Activated T-cell treated with anti-CD3 and anti-CD28 coated beads for 4 hours (primary cell): ENCODE measurements around the gene DCST2.

ENCODE experiments used
- DNase-seq: peaks from one replicate; pipeline ENCODE4 v3.0.0-alpha.2; 2020

The DCST2 gene

GRCh38 chr1:155033524-155033923, at the start of gene DCST2, which contains the start of gene DCST1:
DCST2 (minus strand) TSS chr1:155033781; CDS start chr1:155033701, 80 bp downstream.
DCST1 (plus strand) TSS chr1:155033824; CDS start chr1:155034037, 213 bp downstream.
- DNase-seq, result no peak

DNA sequence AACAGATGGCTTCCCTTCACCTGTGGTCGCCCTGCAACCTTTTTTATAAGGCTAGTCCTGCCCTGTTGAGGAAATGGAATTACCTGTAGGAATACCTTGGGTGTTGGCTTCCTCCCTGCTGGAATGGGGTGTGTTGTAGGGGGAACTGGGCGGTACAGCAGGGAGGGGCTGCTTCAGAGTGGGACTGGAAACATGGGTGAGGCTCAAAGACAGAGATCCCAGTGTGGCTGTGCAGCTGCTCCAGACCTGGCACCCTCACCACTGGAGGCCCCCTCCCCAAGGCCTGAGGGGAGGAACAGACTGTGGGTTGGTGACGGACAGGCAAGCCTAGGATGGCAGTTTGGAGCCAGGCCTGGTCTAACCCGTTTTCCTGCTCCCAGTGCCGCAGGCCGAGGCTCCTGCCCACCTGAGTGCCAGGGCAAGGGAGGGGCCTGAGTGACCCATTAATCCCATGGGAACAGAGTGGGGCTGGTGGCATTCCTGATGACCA, 49.5 kb upstream of the DCST2 start:
- no peak for DNase-seq

DNA sequence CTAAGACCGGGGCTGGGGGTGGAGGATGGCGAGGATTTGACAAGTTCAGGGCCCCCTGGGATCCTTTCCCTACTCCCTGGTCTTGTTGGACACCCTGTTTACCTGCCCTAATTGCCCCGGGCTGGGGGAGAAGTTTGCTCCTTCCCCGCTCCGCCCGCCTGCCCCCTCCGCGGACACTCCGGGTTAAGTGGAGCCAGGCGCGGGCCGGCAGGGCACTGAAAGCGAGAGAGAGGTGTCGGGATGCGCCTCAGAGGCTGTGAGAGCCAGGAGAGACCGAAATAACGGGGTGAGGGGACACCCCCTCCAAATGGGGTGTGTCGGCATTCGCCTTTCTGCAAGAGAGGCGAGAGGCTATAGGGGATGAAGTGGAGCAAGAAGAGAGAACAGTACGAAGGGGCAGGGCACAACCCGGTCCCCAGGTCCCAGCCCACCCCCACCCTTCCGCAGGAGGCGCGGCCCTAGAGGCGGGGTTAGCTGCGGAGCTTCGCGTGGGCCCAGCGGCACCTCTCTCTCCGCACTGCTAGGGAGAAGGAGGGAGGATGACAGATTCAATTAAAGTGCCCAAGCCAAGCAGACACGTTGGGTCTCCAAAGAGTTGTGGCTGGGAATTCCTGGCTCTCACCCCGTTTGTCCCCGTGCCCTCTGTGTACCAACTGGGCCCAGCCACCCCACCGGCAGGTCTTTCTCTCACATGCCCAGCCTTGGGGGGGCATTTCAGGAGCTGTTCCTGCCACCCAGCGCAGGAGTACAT, 48.9 kb upstream of the DCST2 start:
- no peak for DNase-seq

DNA sequence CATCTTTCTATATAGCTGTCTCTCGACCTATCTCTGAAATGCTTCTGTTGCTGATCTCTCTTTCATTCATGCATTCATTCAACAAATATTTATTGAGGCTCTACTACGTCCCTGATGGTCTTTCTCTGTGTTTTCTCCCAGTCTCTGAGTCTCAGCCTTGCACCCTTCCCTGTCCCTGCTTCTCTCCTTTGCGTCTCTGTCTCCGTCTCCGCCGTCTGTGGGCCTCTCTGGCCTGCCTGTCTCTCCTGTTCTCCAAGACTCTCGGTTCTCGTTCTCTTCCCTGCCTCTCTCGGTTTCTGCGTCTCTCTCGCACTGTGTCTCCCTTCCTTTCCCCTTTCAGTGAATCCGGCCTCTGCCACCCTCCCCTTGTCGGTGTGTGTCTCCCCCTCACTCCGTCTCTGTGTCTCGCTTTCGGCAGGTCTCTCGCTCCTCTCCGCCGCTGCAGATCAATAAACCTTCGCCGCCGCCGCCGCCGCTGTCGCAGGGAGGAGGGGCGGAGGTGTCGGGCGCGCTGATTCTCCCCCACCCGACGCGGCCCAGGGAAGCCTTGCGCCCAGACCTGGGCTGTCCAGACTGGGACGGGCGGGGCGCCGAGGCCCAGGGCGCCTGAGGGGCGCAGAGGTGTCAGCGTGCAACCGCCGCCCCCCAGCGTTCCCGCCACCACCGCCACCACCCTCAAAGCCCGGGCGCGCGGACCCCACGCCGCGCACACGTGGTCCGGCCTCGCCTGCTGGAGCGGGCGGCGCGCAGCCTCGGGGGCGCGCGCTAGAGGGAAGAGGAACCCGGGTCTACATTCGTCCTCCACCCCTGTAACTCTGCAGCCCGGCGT, 48.1 kb upstream of the DCST2 start:
- DNase-seq, result no peak

- DNase-seq, result no peak
Observed at GRCh38 chr1:155080312-155081228, 47.0 kb upstream of the DCST2 start.

GRCh38 chr1:155079487-155080311, 46.1 kb upstream of the DCST2 start:
- DNase-seq, result no peak

GRCh38 chr1:155079210-155079486, 45.6 kb upstream of the DCST2 start:
- no peak for DNase-seq

DNA sequence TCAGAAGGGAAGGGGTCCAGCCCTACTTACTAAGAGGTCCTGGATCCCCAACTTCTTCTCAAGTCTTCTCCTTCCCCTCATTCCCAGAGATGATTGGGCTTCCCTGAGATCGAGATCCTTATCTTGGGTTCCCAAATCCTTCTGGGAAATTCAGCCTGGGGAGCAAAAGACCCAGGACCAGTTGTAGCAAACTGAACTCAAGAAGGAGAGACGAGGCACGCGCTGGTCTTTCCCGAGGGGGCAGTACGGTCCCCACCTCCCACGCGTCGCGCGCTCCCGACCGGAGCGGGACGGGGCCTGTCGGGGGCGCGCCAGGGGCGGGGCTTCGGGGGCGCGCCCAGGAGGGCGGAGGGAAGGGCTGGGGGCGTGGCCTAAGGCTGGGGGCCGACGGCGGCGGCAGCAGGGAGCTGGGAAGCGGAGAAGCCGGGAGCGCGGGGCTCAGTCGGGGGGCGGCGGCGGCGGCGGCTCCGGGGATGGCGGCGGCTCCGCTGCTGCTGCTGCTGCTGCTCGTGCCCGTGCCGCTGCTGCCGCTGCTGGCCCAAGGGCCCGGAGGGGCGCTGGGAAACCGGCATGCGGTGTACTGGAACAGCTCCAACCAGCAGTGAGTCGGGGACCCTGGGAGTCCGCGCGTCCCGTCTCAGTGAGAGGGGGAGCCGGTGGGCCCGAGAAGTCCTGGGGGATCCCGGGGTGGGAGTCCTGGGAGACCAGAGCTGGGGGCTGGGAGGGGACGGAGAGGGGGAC, 45.1 kb upstream of the DCST2 start, which contains the start of gene EFNA3:
EFNA3 (plus strand) TSS at position 369 of the 741 bp plus-strand sequence; CDS start at position 474, 105 bp downstream.
- peak; percentile 57 for DNase-seq

DNA sequence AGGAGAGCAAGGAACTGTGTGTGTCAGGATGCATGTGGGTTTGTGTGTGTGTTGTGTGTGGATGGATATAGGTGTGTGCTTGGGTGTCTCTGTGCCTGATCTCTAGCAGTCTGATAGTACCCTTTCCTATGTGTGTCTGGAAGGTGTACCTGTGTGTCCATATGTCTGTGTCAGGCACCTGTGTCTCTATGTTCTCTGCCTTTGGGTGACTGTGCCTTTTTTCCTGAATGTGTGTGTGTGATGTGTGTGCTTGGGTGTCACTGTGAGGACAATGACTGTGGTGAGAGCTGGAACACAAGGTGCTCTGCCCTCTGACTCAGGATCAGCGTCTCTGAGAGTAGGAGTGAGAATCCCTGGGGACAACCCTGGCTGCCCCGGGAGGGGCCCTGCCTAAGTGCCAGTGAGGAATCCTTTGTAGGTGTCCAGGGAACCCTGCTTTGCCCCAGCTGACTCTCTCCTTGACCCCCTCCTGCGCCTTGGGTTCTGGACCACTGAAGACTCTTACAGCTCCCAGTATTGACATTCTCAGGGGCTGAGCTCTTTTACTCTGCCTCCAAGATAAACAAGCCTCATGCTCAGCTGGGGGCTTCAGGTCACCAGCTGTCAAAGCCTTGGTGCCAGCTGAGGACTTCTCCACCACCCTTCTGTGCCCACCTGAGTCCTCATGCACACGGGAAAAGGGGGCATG, 44.3 kb upstream of the DCST2 start:
- DNase-seq, result no peak

- no peak for DNase-seq
Observed at GRCh38 chr1:155077346-155077745, 43.8 kb upstream of the DCST2 start.

- no peak for DNase-seq
Observed at GRCh38 chr1:155076371-155076770, 42.8 kb upstream of the DCST2 start.

- DNase-seq, result no peak
Observed at GRCh38 chr1:155075535-155075934, 42.0 kb upstream of the DCST2 start.

- DNase-seq, result no peak
Observed at GRCh38 chr1:155073377-155074242, 40.0 kb upstream of the DCST2 start.

- no peak for DNase-seq
Observed at GRCh38 chr1:155072531-155073289, 39.1 kb upstream of the DCST2 start.

- no peak for DNase-seq
Observed at GRCh38 chr1:155071701-155072100, 38.1 kb upstream of the DCST2 start.

- DNase-seq, result peak; percentile 49
Observed at GRCh38 chr1:155070721-155071569, 37.4 kb upstream of the DCST2 start.

GRCh38 chr1:155070158-155070621, 36.6 kb upstream of the DCST2 start:
- no peak for DNase-seq
